Mesenteric fat pad (tissue), 1 donor: ENCODE data around the gene TTC33. TPM values are rescaled to one million over a fixed set of nuclear protein-coding genes. Genes with fewer than 3 reads are reported as not detected.
"Not testable (repeated sequence)": the region's sequence is repeated elsewhere in the genome, so short reads cannot be mapped to it uniquely, and the experiment has no call there.

Experiments used
- DNase-seq: peaks from one replicate; pipeline ENCODE4 v3.0.0-alpha.2; 2020; ENCODE audit warnings: low spot score
- total RNA-seq: library from RNA; stranded (reverse); fragmentation: NEBNext Ultra II Directional; extraction: Animal tissue kit (Norgen Biotek cat#: 25700); gene quantifications from one replicate; pipeline ENCODE4 v1.2.1, GENCODE V29; 2021
- donor health status: DM: yes; HTN: yes; CAD: no.

Gene TTC33
- total RNA-seq, 1 donor from 2014 or later: 7.9 TPM

DNA sequence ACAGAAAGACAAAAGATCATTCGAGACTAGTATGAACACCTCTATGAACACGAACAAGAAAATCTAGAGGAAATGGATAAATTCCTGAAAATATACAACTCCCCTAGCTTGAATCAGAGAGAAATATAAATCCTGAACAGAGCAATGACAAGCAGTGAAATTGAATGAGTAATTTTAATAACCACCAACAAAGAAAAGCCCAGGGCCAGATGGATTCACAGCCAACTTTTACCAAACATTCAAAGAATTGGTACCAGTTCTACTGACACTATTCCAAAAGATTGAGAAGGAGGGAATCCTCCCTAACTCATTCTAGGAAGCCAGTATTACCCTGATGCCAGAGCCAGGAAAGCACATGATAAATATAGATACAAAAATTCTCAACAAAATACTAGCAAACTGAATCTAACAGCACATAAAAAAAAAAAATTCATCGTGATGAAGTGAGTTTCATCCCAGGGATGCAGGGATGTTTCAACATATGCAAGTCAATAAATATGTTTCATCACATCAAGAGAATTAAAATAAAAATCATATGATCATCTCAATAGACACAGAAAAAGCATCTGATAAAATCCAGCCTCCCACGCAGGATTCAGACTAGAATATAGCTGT lies 101.3 kb downstream of the TTC33 start:
- no peak for DNase-seq

GRCh38 chr5:40653221-40654022 lies 102.3 kb downstream of the TTC33 start:
- no peak for DNase-seq

GRCh38 chr5:40652441-40653220 lies 103.1 kb downstream of the TTC33 start:
- no peak for DNase-seq

- no peak for DNase-seq
Observed at GRCh38 chr5:40651201-40651600, 104.6 kb downstream of the TTC33 start.

- no peak for DNase-seq
Observed at GRCh38 chr5:40649463-40650030, 106.2 kb downstream of the TTC33 start.

- no peak for DNase-seq
Observed at GRCh38 chr5:40648150-40648549, 107.6 kb downstream of the TTC33 start.

DNA sequence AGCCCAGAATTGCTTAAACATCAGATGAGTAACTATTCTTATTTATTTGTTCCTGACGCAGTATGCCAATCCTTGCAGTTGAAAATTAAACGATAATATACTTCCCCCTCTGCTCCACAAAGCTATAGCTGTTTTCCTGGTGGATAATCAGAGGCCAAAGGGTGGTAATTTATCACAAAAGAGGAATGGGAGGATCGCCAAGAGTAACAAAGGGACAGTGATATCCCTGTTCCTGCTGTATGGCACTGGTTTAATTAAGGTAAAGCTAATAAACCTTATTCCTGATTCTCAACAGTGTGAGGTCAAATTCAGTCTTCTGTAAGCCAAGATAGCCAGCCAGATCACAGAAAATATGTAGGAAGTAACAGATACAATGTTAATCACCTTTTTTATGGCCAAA lies 109.5 kb downstream of the TTC33 start:
- no peak for DNase-seq

DNA sequence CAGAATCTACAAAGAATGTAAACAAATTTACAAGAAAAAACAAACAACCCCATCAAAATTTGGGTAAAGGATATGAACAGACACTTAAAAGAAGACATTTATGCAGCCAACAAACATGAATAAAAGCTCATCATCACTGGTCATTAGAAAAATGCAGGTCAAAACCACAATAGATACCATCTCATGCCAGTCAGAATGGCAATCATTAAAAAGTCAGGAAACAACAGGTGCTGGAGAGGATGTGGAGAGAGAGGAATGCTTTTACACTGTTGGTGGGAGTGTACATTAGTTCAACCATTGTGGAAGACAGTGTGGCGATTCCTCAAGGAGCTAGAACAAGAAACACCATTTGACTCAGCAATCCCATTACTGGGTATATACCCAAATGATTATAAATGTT lies 116.2 kb downstream of the TTC33 start:
- not testable (repeated sequence) for DNase-seq

GRCh38 chr5:40634593-40634992 lies 121.2 kb downstream of the TTC33 start:
- no peak for DNase-seq

- no peak for DNase-seq
Observed at GRCh38 chr5:40634154-40634553, 121.6 kb downstream of the TTC33 start.

DNA sequence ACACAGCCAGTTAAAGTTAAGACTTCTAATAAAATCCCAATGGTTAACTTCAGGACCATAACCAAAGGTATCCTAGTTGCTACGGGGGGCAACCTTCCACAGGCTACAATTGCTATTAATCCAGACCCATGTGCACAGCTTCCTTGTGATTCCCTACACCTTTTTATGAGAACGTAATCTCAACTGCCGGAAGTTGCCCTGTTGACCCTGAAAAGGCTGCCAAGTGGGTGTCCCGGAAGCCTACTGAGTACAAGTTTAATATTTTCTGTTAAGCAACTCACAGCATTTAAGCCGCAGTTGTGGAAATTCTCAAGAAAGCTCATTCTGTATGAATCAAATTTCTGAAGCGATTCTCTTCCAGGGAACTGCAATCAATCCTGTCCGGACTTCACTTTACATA lies 124.5 kb downstream of the TTC33 start:
- no peak for DNase-seq

- DNase-seq: no peak
Observed at GRCh38 chr5:40630126-40630525, 125.6 kb downstream of the TTC33 start.

- no peak for DNase-seq
Observed at GRCh38 chr5:40628407-40628806, 127.4 kb downstream of the TTC33 start.

DNA sequence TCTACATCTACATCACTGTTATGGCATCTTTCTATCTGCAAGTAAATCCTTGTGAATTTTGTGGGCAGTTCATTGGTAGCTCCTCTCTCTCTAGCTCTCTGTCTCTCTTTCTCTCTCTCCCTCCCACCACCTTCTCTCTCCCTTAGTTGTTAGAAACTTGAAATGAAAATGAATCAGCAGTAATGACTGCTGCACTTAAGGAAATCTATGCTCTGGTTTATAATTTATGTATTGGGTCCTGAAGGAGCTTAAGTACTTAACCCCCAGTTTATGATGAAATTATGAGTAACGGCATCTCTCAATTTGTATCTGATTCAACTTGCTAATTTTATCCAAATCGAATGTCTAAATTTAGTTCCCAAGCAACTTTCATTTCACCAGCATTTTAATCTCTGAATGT lies 128.1 kb downstream of the TTC33 start:
- DNase-seq: no peak

DNA sequence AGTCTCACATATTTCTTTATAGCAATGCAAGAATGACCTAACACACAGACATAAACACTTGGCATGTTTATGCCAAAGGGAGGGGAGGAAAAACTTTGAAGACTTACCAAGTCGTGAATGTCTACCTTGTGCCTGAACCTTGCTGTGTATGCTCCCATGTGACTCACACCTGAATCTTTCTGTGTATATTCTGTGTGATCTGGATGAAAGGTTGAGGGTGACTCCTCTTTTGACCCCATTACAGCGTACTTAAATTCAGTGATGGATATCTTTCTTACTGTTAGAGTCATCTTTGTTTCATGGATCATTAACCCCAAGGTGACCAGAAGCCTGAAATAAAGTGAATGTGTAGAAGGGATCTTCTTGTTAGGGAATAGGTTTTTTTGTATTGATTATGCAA lies 129.0 kb downstream of the TTC33 start:
- DNase-seq: no peak

GRCh38 chr5:40623480-40624420 lies 132.0 kb downstream of the TTC33 start:
- no peak for DNase-seq

GRCh38 chr5:40622463-40623252 lies 133.1 kb downstream of the TTC33 start:
- no peak for DNase-seq

DNA sequence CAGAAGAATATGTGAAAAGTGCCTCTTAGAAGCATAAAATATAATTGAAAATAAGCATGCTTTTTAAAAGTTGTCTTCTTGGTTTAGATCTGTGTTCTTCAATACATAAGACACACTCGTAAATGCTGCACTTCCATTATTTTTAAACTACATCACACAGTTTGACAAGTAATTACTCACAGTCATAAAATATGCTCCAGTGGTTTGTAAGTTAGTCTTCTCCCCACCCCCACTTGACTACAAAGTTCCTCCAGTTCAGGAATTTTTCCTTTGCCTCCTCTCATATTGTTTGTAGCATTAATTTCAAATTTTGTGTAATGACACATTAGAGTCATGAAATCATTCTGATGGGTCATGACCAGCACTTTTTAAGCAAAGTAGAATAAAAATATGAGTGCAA lies 136.3 kb downstream of the TTC33 start:
- no peak for DNase-seq

GRCh38 chr5:40618926-40619325 lies 136.8 kb downstream of the TTC33 start:
- DNase-seq: no peak

- no peak for DNase-seq
Observed at GRCh38 chr5:40616781-40617180, 139.0 kb downstream of the TTC33 start.
